IMR-90 (cell line): ENCODE data around the gene DMD. TPM values are rescaled to one million over a fixed set of nuclear protein-coding genes. Genes with fewer than 3 reads are reported as not detected.
A peak's percentile ranks its signal among the peaks of the same experiment; 100 is the strongest.

Experiments used
- ATAC-seq: fragments of 200-7000 bp; cut with Tn5 transposase; 2 replicates; pipeline ENCODE4 v1.9.1; 2020; ENCODE audit warnings: low read depth, mild to moderate bottlenecking, moderate library complexity
- BruUV-seq: library from RNA; stranded (reverse); fragments of 400-500 nt; replicated peaks from 2 replicates; lab custom pipeline; 2021; lab: Mats Ljungman, UMichigan
- CTCF ChIA-PET: fragments of 300-600 bp; formaldehyde crosslinking; extraction: SDS; loops from one replicate; lab custom pipeline; 2021; ENCODE audit warnings: antibody characterized with exemption; lab: Yijun Ruan, JAX
- POLR2A ChIA-PET: fragments of 300-600 bp; sonication (Branson Sonifier 250); formaldehyde crosslinking; loops from one replicate; lab custom pipeline; 2022; ENCODE audit warnings: antibody characterized with exemption; ENCODE audit not compliant: unreplicated experiment; lab: Charles Lee
- DNase-seq: peaks from one replicate; pipeline ENCODE4 v3.0.0; 2013
- H2AFZ ChIP-seq: replicated peaks from 2 replicates; pipeline ENCODE3; 2013; ENCODE audit warnings: low read length, mild to moderate bottlenecking; ENCODE audit not compliant: poor library complexity
- H2AK5ac ChIP-seq: 2 replicates; pipeline ENCODE4 v1.6.1; 2013; ENCODE audit warnings: low read depth, low read length, inconsistent platforms
- H2AK9ac ChIP-seq: replicated peaks from 2 replicates; pipeline ENCODE3; 2013; ENCODE audit warnings: mild to moderate bottlenecking, low read depth, low read length, moderate library complexity; ENCODE audit not compliant: poor library complexity
- H2BK120ac ChIP-seq: 2 replicates; pipeline ENCODE4 v1.6.1; 2013; ENCODE audit warnings: low read depth, low read length, inconsistent platforms
- H2BK15ac ChIP-seq: 3 replicates; pipeline ENCODE4 v1.6.1; 2013; ENCODE audit warnings: low read depth, low read length, inconsistent platforms
- H2BK20ac ChIP-seq: 2 replicates; pipeline ENCODE4 v1.6.1; 2013; ENCODE audit warnings: low read depth, mild to moderate bottlenecking, inconsistent platforms, low read length, moderate library complexity
- H2BK5ac ChIP-seq: 2 replicates; pipeline ENCODE4 v1.6.1; 2013; ENCODE audit warnings: mild to moderate bottlenecking, low read depth, low read length, inconsistent platforms; ENCODE audit not compliant: poor library complexity, severe bottlenecking
- H3K14ac ChIP-seq: replicated peaks from 2 replicates; pipeline ENCODE4 v1.6.1; 2013; ENCODE audit warnings: low read depth, low read length, inconsistent platforms
- H3K18ac ChIP-seq: 2 replicates; pipeline ENCODE4 v1.6.1; 2013; ENCODE audit warnings: low read depth, low read length, control low read depth
- H3K23ac ChIP-seq: 2 replicates; pipeline ENCODE4 v1.6.1; 2013; ENCODE audit warnings: low read depth, low read length, inconsistent platforms
- H3K27ac ChIP-seq: 2 replicates; pipeline ENCODE4 v1.5.1; 2013; ENCODE audit warnings: mild to moderate bottlenecking, control low read depth, low read length; ENCODE audit not compliant: insufficient read depth
- H3K27me3 ChIP-seq: 2 replicates; pipeline ENCODE4 v1.6.1; 2013; ENCODE audit warnings: low read length; ENCODE audit not compliant: control insufficient read depth, insufficient read depth
- H3K36me3 ChIP-seq: 2 replicates; pipeline ENCODE4 v1.6.1; 2013; ENCODE audit warnings: low read length, mixed read lengths; ENCODE audit not compliant: control insufficient read depth, insufficient read depth
- H3K4ac ChIP-seq: 2 replicates; pipeline ENCODE4 v1.6.1; 2013; ENCODE audit warnings: low read depth, low read length, inconsistent platforms
- H3K4me1 ChIP-seq: 2 replicates; pipeline ENCODE4 v1.6.1; 2013; ENCODE audit warnings: low read length, mixed read lengths; ENCODE audit not compliant: control insufficient read depth, insufficient read depth
- H3K4me2 ChIP-seq: 2 replicates; pipeline ENCODE4 v1.6.1; 2013; ENCODE audit warnings: low read depth, mild to moderate bottlenecking, control low read depth, low read length, moderate library complexity
- H3K4me3 ChIP-seq: 2 replicates; pipeline ENCODE4 v1.5.1; 2013; ENCODE audit warnings: low read depth, mild to moderate bottlenecking, control low read depth, low read length, moderate library complexity; ENCODE audit not compliant: insufficient read depth
- H3K56ac ChIP-seq: 2 replicates; pipeline ENCODE4 v1.6.1; 2013; ENCODE audit warnings: low read length, inconsistent platforms; ENCODE audit not compliant: insufficient read depth; ENCODE audit errors: extremely low read depth
- H3K79me1 ChIP-seq, 2 experiments: 2 replicates each; pipeline ENCODE4 v1.6.1; 2013; ENCODE audit warnings: low read length in 2 of 2, inconsistent platforms in 1 of 2, low read depth in 1 of 2
- H3K9ac ChIP-seq: 2 replicates; pipeline ENCODE4 v1.6.1; 2013; ENCODE audit warnings: low read depth, low read length, control low read depth
- H3K9me1 ChIP-seq: 2 replicates; pipeline ENCODE4 v1.6.1; 2013; ENCODE audit warnings: low read length, inconsistent platforms; ENCODE audit not compliant: insufficient read depth
- H3K9me3 ChIP-seq: 2 replicates; pipeline ENCODE4 v1.6.1; 2013; ENCODE audit warnings: low read length; ENCODE audit not compliant: control insufficient read depth, insufficient read depth
- H4K20me1 ChIP-seq: 2 replicates; pipeline ENCODE4 v1.6.1; 2013; ENCODE audit warnings: low read length, inconsistent platforms; ENCODE audit not compliant: insufficient read depth
- H4K5ac ChIP-seq: 2 replicates; pipeline ENCODE4 v1.6.1; 2013; ENCODE audit warnings: mild to moderate bottlenecking, low read depth, low read length, control low read depth
- H4K8ac ChIP-seq, 2 experiments: 2 replicates each; pipeline ENCODE4 v1.6.1; 2013; ENCODE audit warnings: low read depth in 2 of 2, low read length in 2 of 2, control low read depth in 1 of 2, inconsistent platforms in 1 of 2
- H4K91ac ChIP-seq: 2 replicates; pipeline ENCODE4 v1.6.1; 2013; ENCODE audit warnings: low read depth, low read length, inconsistent platforms; ENCODE audit not compliant: insufficient read depth
- CTCF ChIP-seq: conservative IDR thresholded peaks from 2 replicates; pipeline ENCODE4 v1.5.1; 2012; ENCODE audit warnings: mild to moderate bottlenecking, low read depth, low read length, improper control_type of control experiment
- MAFK ChIP-seq: IDR thresholded peaks from 2 replicates; pipeline ENCODE4 v1.6.1; 2012; ENCODE audit warnings: low read depth, low read length, improper control_type of control experiment
- RFX5 ChIP-seq: IDR thresholded peaks from 2 replicates; pipeline ENCODE4 v1.8.0; 2012; ENCODE audit warnings: low read depth, mild to moderate bottlenecking, low read length, moderate library complexity
- WGBS, 2 experiments: methylation state at CpG; one replicate each; pipeline versions ENCODE4 v1.1.5 to v1.1.7; 2013; ENCODE audit warnings: missing lambda C conversion rate in 2 of 2; ENCODE audit not compliant: insufficient read length in 1 of 2; ENCODE audit errors: extremely low coverage in 2 of 2; 5-methylcytosine and 5-hydroxymethylcytosine counted together
- dilution Hi-C: fragments of 300-500 bp; cut with HindIII; formaldehyde crosslinking; loops from one replicate; pipeline ENCODE4 v1.14.3; 2018; ENCODE audit warnings: low sequenced_read_pairs; ENCODE audit not compliant: unreplicated experiment
- in situ Hi-C: fragments of 300-500 bp; cut with MboI; formaldehyde crosslinking; loops from 3 replicates; pipeline ENCODE4 v1.14.3; 2019; ENCODE audit warnings: low sequenced_read_pairs, inconsistent platforms, mixed read lengths
- intact Hi-C: fragments of 100-400 bp; cut with micrococcal nuclease; formaldehyde crosslinking; loops from 2 replicates; pipeline ENCODE4 v1.10.0; 2022
- polyA plus RNA-seq, 3 experiments: library from polyadenylated mRNA; depleted of rRNA; stranded (reverse); fragments of >200 nt; gene quantifications; 2 replicates each; pipeline ENCODE4 v1.2.3, GENCODE V29; 2012; ENCODE audit warnings: low replicate concordance in 1 of 3
- total RNA-seq: library from RNA; depleted of rRNA; stranded (reverse); fragments of >200 nt; gene quantifications from 2 replicates; pipeline ENCODE4 v1.2.3, GENCODE V29; 2012

Gene DMD
- total and polyA plus RNA-seq, 2 of the 4 experiments (the other 2 are of a cell fraction): 6.6 to 11.8 TPM

- ATAC-seq: no peak
- BruUV-seq: no TSS peak
- no CpG with 5 or more reads among the region's 1 CpG for WGBS, 2 experiments
- TF ChIP-seq MAFK (peak; percentile 53), CTCF (no peak), RFX5 (no peak)
- Histone ChIP-seq H3K36me3 (no peaks in the 10 kb centered on the region), H4K5ac (no peak overlapping the region), H3K9me1 (no peaks in the 10 kb centered on the region), H3K23ac (no peak overlapping the region), H4K8ac (no peak overlapping the region), H4K20me1 (no peaks in the 10 kb centered on the region), H3K9ac (no peak overlapping the region), H3K27ac (no peak overlapping the region), H3K14ac (no peak overlapping the region), H2AFZ (no peak overlapping the region), H4K91ac (no peak overlapping the region), H3K56ac (no peak overlapping the region), H3K9me3 (no peaks in the 10 kb centered on the region), H2BK5ac (no peak overlapping the region), H2BK20ac (no peak overlapping the region), H2AK9ac (no peak overlapping the region), H3K4ac (no peak overlapping the region), H3K27me3 (no peaks in the 10 kb centered on the region), H2BK15ac (no peak overlapping the region), H3K79me1 (no peaks in the 10 kb centered on the region), H3K4me3 (no peak overlapping the region), H3K18ac (no peak overlapping the region), H3K4me1 (no peaks in the 10 kb centered on the region), H2BK120ac (no peak overlapping the region), H3K4me2 (no peak overlapping the region), H2AK5ac (no peak overlapping the region)
- dilution Hi-C loops: no loop called here
- ChIA-PET POLR2A (no interaction called here), CTCF (no interaction called here)
- intact Hi-C loops: loop anchor here (10.0 kb wide), 1 partner anchor 57 kb away; no protein-coding TSS in a partner anchor
- no peak for DNase-seq
- in situ Hi-C loops: no loop called here
Observed at GRCh38 chrX:31962256-31962655, 1249.1 kb downstream of the DMD start.
